OCI-LY7 (cell line): ENCODE measurements around the gene TBX15. TPM values are rescaled to one million over a fixed set of nuclear protein-coding genes. Genes with fewer than 3 reads are reported as not detected.

ENCODE experiments used
- BruUV-seq: library from RNA; stranded (reverse); fragments of 400-500 nt; replicated peaks from 2 replicates; lab custom pipeline; 2021; lab: Mats Ljungman, UMichigan
- CTCF ChIA-PET: fragments of 300-600 bp; sonication (Branson Sonifier 250); formaldehyde crosslinking; loops from one replicate; lab custom pipeline; 2022; ENCODE audit warnings: antibody characterized with exemption; ENCODE audit not compliant: unreplicated experiment; lab: Charles Lee
- POLR2A ChIA-PET: fragments of 300-600 bp; sonication (Branson Sonifier 250); formaldehyde crosslinking; loops from one replicate; lab custom pipeline; 2022; ENCODE audit warnings: antibody characterized with exemption; lab: Charles Lee
- DNase-seq: peaks from one replicate; pipeline ENCODE4 v3.0.0-alpha.2; 2015; ENCODE audit warnings: low spot score
- H2AFZ ChIP-seq: fragments of 200-600 bp; sonication (generic), shearing (Covaris generic); 2 replicates; pipeline ENCODE4 v1.6.1; 2014; ENCODE audit warnings: mild to moderate bottlenecking, antibody characterized with exemption, low read length, moderate library complexity
- H3K27ac ChIP-seq: fragments of 200-600 bp; sonication (generic); 2 replicates; pipeline ENCODE4 v1.5.1; 2014; ENCODE audit warnings: mixed run types, low read depth, mild to moderate bottlenecking, moderate library complexity, low read length, inconsistent platforms; ENCODE audit not compliant: poor library complexity, severe bottlenecking
- H3K36me3 ChIP-seq: fragments of 200-600 bp; sonication (generic); 2 replicates; pipeline ENCODE4 v1.6.1; 2014; ENCODE audit warnings: mild to moderate bottlenecking, antibody characterized with exemption, low read length, moderate library complexity, mixed read lengths; ENCODE audit not compliant: insufficient read depth
- H3K4me1 ChIP-seq: fragments of 200-600 bp; sonication (generic); 2 replicates; pipeline ENCODE4 v1.5.1; 2014; ENCODE audit warnings: mild to moderate bottlenecking, low read length; ENCODE audit not compliant: insufficient read depth, poor library complexity, severe bottlenecking
- H3K4me2 ChIP-seq: fragments of 200-600 bp; sonication (generic); 2 replicates; pipeline ENCODE4 v1.6.1; 2014; ENCODE audit warnings: mild to moderate bottlenecking, low read length
- H3K4me3 ChIP-seq: fragments of 200-600 bp; sonication (generic); 2 replicates; pipeline ENCODE4 v1.5.1; 2014; ENCODE audit warnings: mild to moderate bottlenecking, low read depth, low read length; ENCODE audit not compliant: poor library complexity, severe bottlenecking
- H3K79me2 ChIP-seq: fragments of 200-600 bp; sonication (generic); 2 replicates; pipeline ENCODE4 v1.6.1; 2016; ENCODE audit warnings: low read depth, mild to moderate bottlenecking, low read length, moderate library complexity, mixed read lengths; ENCODE audit not compliant: insufficient read depth
- H3K9me2 ChIP-seq: fragments of 200-600 bp; sonication (generic); 2 replicates; pipeline ENCODE4 v1.6.1; 2016; ENCODE audit warnings: mild to moderate bottlenecking, low read length, mixed read lengths; ENCODE audit not compliant: insufficient read depth
- H3K9me3 ChIP-seq: fragments of 200-600 bp; sonication (generic); 2 replicates; pipeline ENCODE4 v1.6.1; 2014; ENCODE audit warnings: mild to moderate bottlenecking, mixed run types, low read length, mixed read lengths
- H4K20me1 ChIP-seq: fragments of 200-600 bp; sonication (generic); 2 replicates; pipeline ENCODE4 v1.6.1; 2014; ENCODE audit warnings: mild to moderate bottlenecking, antibody characterized with exemption, low read length, moderate library complexity, mixed read lengths; ENCODE audit not compliant: insufficient read depth
- CTCF ChIP-seq: fragments of 200-600 bp; sonication (generic); conservative IDR thresholded peaks from 2 replicates; pipeline ENCODE4 v1.5.1; 2014; ENCODE audit warnings: mild to moderate bottlenecking, antibody characterized with exemption, low read length, moderate library complexity, mixed read lengths
- EZH2phosphoT487 ChIP-seq: fragments of 200-600 bp; sonication (generic); IDR thresholded peaks from 2 replicates; pipeline ENCODE4 v1.6.1; 2018; ENCODE audit warnings: low read depth, borderline replicate concordance, mild to moderate bottlenecking, mixed run types, antibody characterized with exemption, low read length, moderate library complexity, mixed read lengths
- intact Hi-C: fragments of 100-400 bp; cut with micrococcal nuclease; formaldehyde crosslinking; loops from one replicate; pipeline ENCODE4 v1.10.0; 2022; ENCODE audit not compliant: unreplicated experiment
- total RNA-seq, 2 experiments: library from RNA; depleted of rRNA in 1 of 2; stranded (reverse); fragments of >200 nt in 1 of 2; shearing (Covaris generic) in 1 of 2; gene quantifications; 2 replicates each; pipeline ENCODE4 v1.2.3, GENCODE V29; 2014 to 2022

TBX15 gene
- total RNA-seq, 2 experiments from 2014 or later: 0.22 TPM; not detected in 1

GRCh38 chr1:118859999-118860398 is 128.1 kb downstream of the TBX15 start:
- no TSS peak for BruUV-seq
- Histone ChIP-seq H3K9me2 (no peaks in the 10 kb centered on the region), H2AFZ (no peak overlapping the region), H4K20me1 (no peaks in the 10 kb centered on the region), H3K4me3 (no peak overlapping the region), H3K36me3 (no peaks in the 10 kb centered on the region), H3K27ac (no peak overlapping the region), H3K4me2 (no peak overlapping the region), H3K9me3 (no peaks in the 10 kb centered on the region), H3K79me2 (no peaks in the 10 kb centered on the region), H3K4me1 (no peaks in the 10 kb centered on the region)
- TF ChIP-seq CTCF (no peak), EZH2phosphoT487 (no peak)
- POLR2A ChIA-PET: interaction anchor here (0.7 kb wide), 1 partner anchor 17 kb away, joined by 3 read pairs; no protein-coding TSS in a partner anchor
- CTCF ChIA-PET: no interaction called here
- no peak for DNase-seq
- intact Hi-C loops: no loop called here

GRCh38 chr1:118846443-118846842 is 141.7 kb downstream of the TBX15 start:
- no TSS peak for BruUV-seq
- H3K4me3 ChIP-seq: no peak overlapping the region
- H2AFZ ChIP-seq: no peak overlapping the region
- no peaks in the 10 kb centered on the region for H3K4me1 ChIP-seq
- CTCF ChIA-PET: no interaction called here
- POLR2A ChIA-PET: no interaction called here
- no peaks in the 10 kb centered on the region for H3K9me2 ChIP-seq
- H3K9me3 ChIP-seq: no peaks in the 10 kb centered on the region
- intact Hi-C loops: no loop called here
- no peak overlapping the region for H3K4me2 ChIP-seq
- H3K79me2 ChIP-seq: no peaks in the 10 kb centered on the region
- H4K20me1 ChIP-seq: no peaks in the 10 kb centered on the region
- DNase-seq: no peak
- H3K27ac ChIP-seq: no peak overlapping the region
- no peak for TF ChIP-seq EZH2phosphoT487
- no peak for TF ChIP-seq CTCF
- no peaks in the 10 kb centered on the region for H3K36me3 ChIP-seq

- Histone ChIP-seq H3K79me2 (no peaks in the 10 kb centered on the region), H3K4me1 (no peaks in the 10 kb centered on the region), H3K27ac (no peak overlapping the region), H3K36me3 (no peaks in the 10 kb centered on the region), H2AFZ (no peak overlapping the region), H3K4me3 (no peak overlapping the region), H3K9me3 (no peaks in the 10 kb centered on the region), H4K20me1 (no peaks in the 10 kb centered on the region), H3K9me2 (no peaks in the 10 kb centered on the region), H3K4me2 (no peak overlapping the region)
- CTCF ChIA-PET: no interaction called here
- no TSS peak for BruUV-seq
- TF ChIP-seq CTCF: no peak
- no peak for TF ChIP-seq EZH2phosphoT487
- POLR2A ChIA-PET: interaction anchor here (0.5 to 0.6 kb wide), 2 partner anchors 10 to 110 kb away, joined by 3 read pairs; no protein-coding TSS in a partner anchor
- DNase-seq: no peak
- intact Hi-C loops: no loop called here
These were observed 145.5 kb downstream of the TBX15 start for GRCh38 chr1:118842452-118843201.
